Esophagus (tissue), 2 donors: ENCODE data around the gene MTIF2. TPM values are rescaled to one million over a fixed set of nuclear protein-coding genes. Genes with fewer than 3 reads are reported as not detected.
"Not testable (repeated sequence)": the region's sequence is repeated elsewhere in the genome, so short reads cannot be mapped to it uniquely, and the experiment has no call there.

Experiments used
- H3K27ac ChIP-seq, 2 donors: one replicate each; pipeline ENCODE4 v1.5.1; 2013; ENCODE audit warnings: low read depth in 2 of 2, mild to moderate bottlenecking in 2 of 2, inconsistent platforms in 1 of 2, low read length in 1 of 2, moderate library complexity in 1 of 2
- H3K27me3 ChIP-seq, 2 donors: one replicate each; pipeline ENCODE4 v1.6.1; 2013; ENCODE audit warnings: low read length in 2 of 2, control low read depth in 1 of 2, mild to moderate bottlenecking in 1 of 2; ENCODE audit not compliant: insufficient read depth in 2 of 2, control insufficient read depth in 1 of 2
- H3K36me3 ChIP-seq, 2 donors: one replicate each; pipeline ENCODE4 v1.6.1; 2013; ENCODE audit warnings: low read length in 1 of 2; ENCODE audit not compliant: control insufficient read depth in 2 of 2, insufficient read depth in 2 of 2
- H3K4me1 ChIP-seq, 2 donors: one replicate each; pipeline ENCODE4 v1.6.1; 2013; ENCODE audit warnings: low read length in 1 of 2; ENCODE audit not compliant: control insufficient read depth in 2 of 2, insufficient read depth in 2 of 2
- H3K4me3 ChIP-seq, 2 donors: one replicate each; pipeline ENCODE4 v1.5.1; 2013; ENCODE audit warnings: low read length in 2 of 2, mild to moderate bottlenecking in 2 of 2, low read depth in 1 of 2, moderate library complexity in 1 of 2
- H3K9me3 ChIP-seq, 2 donors: one replicate each; pipeline ENCODE4 v1.6.1; 2013; ENCODE audit warnings: mild to moderate bottlenecking in 2 of 2, low read depth in 1 of 2, low read length in 1 of 2, moderate library complexity in 1 of 2; ENCODE audit not compliant: control insufficient read depth in 2 of 2, insufficient read depth in 1 of 2
- WGBS, 2 donors: extraction: QIAGEN DNeasy Blood & Tissue Kit; methylation state at CpG; one replicate each; pipeline ENCODE4 v1.1.7; 2013; 5-methylcytosine and 5-hydroxymethylcytosine counted together
- polyA plus RNA-seq, 2 donors: library from polyadenylated mRNA; stranded (reverse); fragments of 200-250 nt; gene quantifications; one replicate each; pipeline ENCODE4 v1.2.3, GENCODE V29; 2013
- donor health status: healthy with polysubstance abuse.
- donor health status: Bipolar disorder and iron deficiency.

Gene MTIF2
- polyA plus RNA-seq, 2 donors, result 16.8 to 18.5 TPM

DNA sequence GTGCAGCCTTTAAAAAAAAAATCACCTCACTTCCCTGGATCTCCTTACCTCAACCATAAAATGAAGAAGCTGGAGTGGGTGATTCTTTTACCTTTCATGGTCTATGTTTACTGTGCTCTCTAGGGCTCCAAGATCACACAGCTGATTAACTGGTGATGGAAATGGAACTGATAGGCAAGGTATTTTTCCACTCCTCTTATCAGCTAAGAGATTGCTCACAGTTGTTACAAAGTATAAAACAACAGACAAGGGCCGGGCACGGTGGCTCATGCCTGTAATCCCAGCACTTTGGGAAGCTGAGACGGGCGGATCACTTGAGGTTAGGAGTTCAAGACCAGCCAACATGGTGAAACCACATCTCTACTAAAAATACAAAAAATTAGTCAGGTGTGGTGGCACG, 22.0 kb downstream of the MTIF2 start:
- Histone ChIP-seq H3K27ac (no peak overlapping the region), H3K4me1 (no peaks in the 10 kb centered on the region), H3K9me3 (no peaks in the 10 kb centered on the region), H3K27me3 (no peaks in the 10 kb centered on the region), H3K36me3 (peaks cover 3 to 5% of the 10 kb centered on the region in 2 donors), H3K4me3 (no peak overlapping the region)
- 82 to 84% methylated on average over 5 of the region's 5 CpGs for WGBS, 2 donors

DNA sequence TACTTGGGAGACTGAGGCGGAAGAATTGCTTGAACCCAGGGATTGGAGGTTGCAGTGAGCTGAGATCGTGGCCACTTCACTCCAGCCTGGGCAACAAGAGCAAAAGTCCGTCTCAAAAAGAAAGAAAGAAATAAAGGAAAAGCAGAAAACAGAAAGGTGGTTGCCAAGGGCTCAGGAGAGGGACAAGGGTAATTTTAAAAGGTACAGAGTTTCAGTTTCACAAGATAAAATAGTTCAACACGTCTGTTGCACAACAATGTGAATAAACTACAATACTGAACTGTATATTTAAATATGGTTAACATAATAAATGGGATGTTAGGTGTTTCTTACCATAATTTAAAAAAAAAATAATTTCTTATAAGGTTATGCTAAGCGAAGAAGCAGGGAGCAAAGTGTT, 23.6 kb downstream of the MTIF2 start:
- Histone ChIP-seq H3K4me1 (no peaks in the 10 kb centered on the region), H3K4me3 (no peak overlapping the region), H3K27me3 (no peaks in the 10 kb centered on the region), H3K27ac (no peak overlapping the region), H3K9me3 (no peaks in the 10 kb centered on the region), H3K36me3 (peaks cover 3 to 5% of the 10 kb centered on the region in 2 donors)
- 88 to 91% methylated on average over 5 of the region's 5 CpGs for WGBS, 2 donors

DNA sequence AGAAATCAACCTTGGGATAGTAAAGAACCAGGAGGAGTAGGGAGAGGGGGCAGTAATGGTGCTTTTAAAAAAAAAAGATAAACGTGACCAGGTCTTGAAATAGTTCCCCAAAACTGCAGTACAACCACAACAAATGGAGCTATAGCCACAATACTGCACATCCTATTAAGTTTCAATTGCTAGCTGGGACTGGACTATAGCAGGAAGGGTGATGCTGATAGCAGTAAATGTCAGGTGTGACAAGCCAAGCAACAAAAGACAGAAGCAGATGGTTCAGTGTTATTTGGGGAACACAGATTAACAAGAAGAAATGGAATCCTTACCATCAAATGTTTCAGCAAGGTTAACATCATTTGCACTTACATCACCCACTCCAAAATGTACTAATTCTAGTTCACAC, 26.4 kb downstream of the MTIF2 start:
- H3K36me3 ChIP-seq, result no peaks in the 10 kb centered on the region
- H3K27me3 ChIP-seq, result no peaks in the 10 kb centered on the region
- no peaks in the 10 kb centered on the region for H3K9me3 ChIP-seq
- WGBS, 2 donors, result 67 to 68% methylated on average over 1 of the region's 1 CpG
- no peak overlapping the region for H3K27ac ChIP-seq
- H3K4me1 ChIP-seq, result no peaks in the 10 kb centered on the region
- no peak overlapping the region for H3K4me3 ChIP-seq

- not testable (repeated sequence) for H3K9me3 ChIP-seq, H3K27me3 ChIP-seq, H3K27ac ChIP-seq, H3K36me3 ChIP-seq, H3K4me1 ChIP-seq, H3K4me3 ChIP-seq
- WGBS, 2 donors, result 94 to 95% methylated on average over 8 of the region's 8 CpGs
Observed at GRCh38 chr2:55241582-55241981, 27.4 kb downstream of the MTIF2 start.

GRCh38 chr2:55239656-55240222, 29.3 kb downstream of the MTIF2 start:
- 50 to 55% methylated on average over 4 of the region's 4 CpGs for WGBS, 2 donors
- Histone ChIP-seq H3K9me3 (no peaks in the 10 kb centered on the region), H3K4me1 (no peaks in the 10 kb centered on the region), H3K27ac (no peak overlapping the region), H3K36me3 (peaks cover 0 to 6% of the 10 kb centered on the region in 2 donors), H3K27me3 (no peaks in the 10 kb centered on the region), H3K4me3 (no peak overlapping the region)

DNA sequence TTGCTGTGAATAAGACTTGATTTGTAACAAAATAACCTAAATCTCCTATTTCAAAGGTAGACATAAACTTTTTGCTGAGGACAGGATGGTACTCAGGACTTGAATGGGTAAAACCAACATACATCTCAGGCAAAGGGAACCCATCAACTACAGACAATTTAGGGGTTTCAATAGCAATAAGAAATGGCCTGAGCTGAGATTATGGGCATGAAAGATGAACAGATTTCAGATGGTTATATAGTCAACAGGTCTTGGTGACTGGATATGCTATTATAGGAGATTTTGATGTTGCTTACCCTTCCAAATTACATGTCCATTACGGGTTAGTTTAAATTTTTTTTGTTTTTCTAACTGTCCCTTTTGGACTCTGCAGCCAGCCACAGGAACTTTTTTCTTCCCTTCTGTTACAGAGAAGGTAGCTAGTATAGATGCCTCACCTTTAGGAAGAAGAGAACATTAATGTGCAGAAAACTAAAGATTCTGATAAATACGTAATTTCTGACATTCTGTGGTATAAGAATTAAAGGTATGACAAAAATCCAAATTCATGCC, 32.0 kb downstream of the MTIF2 start:
- no peaks in the 10 kb centered on the region for H3K9me3 ChIP-seq
- peaks cover 2 to 9% of the 10 kb centered on the region in 2 donors for H3K36me3 ChIP-seq
- no peaks in the 10 kb centered on the region for H3K4me1 ChIP-seq
- 85 to 88% methylated on average over 2 of the region's 2 CpGs for WGBS, 2 donors
- H3K4me3 ChIP-seq, result no peak overlapping the region
- no peak overlapping the region for H3K27ac ChIP-seq
- H3K27me3 ChIP-seq, result no peaks in the 10 kb centered on the region

DNA sequence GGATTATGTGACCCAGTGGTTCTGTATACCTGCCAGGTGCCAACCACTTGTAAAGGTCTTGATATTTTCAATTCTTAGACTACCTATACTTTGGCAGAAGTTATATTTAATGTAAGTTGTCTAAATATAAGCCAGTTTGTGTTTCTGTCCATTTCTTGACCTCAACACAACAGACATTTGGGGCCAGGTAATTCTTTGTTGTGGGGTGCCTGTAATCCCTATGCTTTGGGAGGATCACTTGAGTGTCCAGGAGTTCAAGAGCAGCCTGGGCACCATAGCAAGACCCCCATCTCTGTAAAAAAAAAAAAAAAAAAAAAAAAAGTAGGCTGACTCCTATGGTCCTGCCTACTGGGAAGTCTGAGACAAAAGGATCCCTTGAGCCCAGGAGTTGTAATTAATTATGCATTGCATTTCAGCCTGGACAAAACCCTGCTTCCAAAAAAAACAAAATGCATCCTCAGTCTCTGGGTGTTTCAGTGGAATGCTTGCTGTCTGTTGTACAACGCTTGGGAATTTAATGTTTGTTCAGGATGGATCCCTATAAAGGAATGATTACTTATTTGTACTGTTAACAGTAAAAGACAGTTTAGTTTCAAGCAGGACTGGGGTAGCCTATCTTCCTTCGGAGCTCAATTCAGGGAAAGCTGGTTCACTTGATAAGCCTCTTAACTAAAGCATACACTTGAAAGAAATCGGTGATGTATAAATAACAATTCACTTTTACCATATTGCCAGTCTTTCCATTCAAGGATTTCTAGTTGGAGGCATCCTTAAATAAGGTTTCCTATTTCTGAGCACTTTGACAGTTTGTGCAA, 33.1 kb downstream of the MTIF2 start:
- no peaks in the 10 kb centered on the region for H3K4me1 ChIP-seq
- peaks cover 2 to 9% of the 10 kb centered on the region in 2 donors for H3K36me3 ChIP-seq
- WGBS, 2 donors, result 87 to 89% methylated on average over 3 of the region's 3 CpGs

DNA sequence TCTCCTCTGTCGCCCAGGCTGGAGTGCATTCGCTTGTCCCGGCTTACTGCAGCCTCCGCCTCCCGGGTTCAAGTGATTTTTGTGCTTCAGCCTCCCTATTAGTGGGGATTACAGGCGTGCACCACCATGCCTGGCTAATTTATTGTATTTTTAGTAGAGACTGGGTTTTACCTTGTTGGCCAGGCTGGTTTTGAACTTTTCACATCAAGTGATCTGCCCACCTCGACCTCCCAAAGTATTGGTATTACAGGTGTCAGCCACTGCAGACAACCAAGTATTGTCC, 35.4 kb downstream of the MTIF2 start:
- peaks cover 2 to 9% of the 10 kb centered on the region in 2 donors for H3K36me3 ChIP-seq
- H3K9me3 ChIP-seq, result no peaks in the 10 kb centered on the region
- peak overlapping the region; percentile 68 to 87 for H3K4me3 ChIP-seq
- no peaks in the 10 kb centered on the region for H3K27me3 ChIP-seq
- H3K27ac ChIP-seq, result no peak overlapping the region
- 54 to 66% methylated on average over 7 of the region's 7 CpGs for WGBS, 2 donors
- no peaks in the 10 kb centered on the region for H3K4me1 ChIP-seq

More for the DNA sequence above, 33.1 kb downstream of the MTIF2 start:
- Histone ChIP-seq H3K4me3 (no peak overlapping the region), H3K27me3 (no peaks in the 10 kb centered on the region), H3K9me3 (no peaks in the 10 kb centered on the region), H3K27ac (no peak overlapping the region)

GRCh38 chr2:55232863-55233657, 36.0 kb downstream of the MTIF2 start:
- H3K27me3 ChIP-seq, result no peaks in the 10 kb centered on the region
- no peaks in the 10 kb centered on the region for H3K4me1 ChIP-seq
- 3 to 5% methylated on average over 33 of the region's 33 CpGs for WGBS, 2 donors
- no peaks in the 10 kb centered on the region for H3K9me3 ChIP-seq
- H3K4me3 ChIP-seq, result peak overlapping the region; percentile 68 to 87
- H3K27ac ChIP-seq, result peak overlapping the region; percentile 85 to 92
- peaks cover 2 to 9% of the 10 kb centered on the region in 2 donors for H3K36me3 ChIP-seq
